ENCODE measurements around the gene HS3ST2.

Gene HS3ST2

GRCh38 chr16:22788193-22788530, 25.8 kb upstream of the HS3ST2 start:
- ChIA-PET POLR2A (no interaction called here), CTCF (no interaction called here)
- no peaks in the 10 kb centered on the region for H3K4me1 ChIP-seq (ENCODE audit: control insufficient read depth, insufficient read depth, low read length)
- no peak overlapping the region for H3K27ac ChIP-seq (ENCODE audit: extremely low read depth, low read depth, low read length)
- H3K36me3 ChIP-seq (ENCODE audit: control insufficient read depth in 2 of 2, insufficient read depth in 1 of 2, low read length in 2 of 2) = no peaks in the 10 kb centered on the region
- TF ChIP-seq ZFHX2 (tag by site-specific recombination; conservative IDR thresholded peaks at IDR 0.05) = no peak
- no peak for TF ChIP-seq SCRT2 (tag by site-specific recombination; IDR thresholded peaks at IDR 0.05)
- no peak for TF ChIP-seq ZNF211 (tag by site-specific recombination; IDR thresholded peaks at IDR 0.05; ENCODE audit: low read depth)
- TF ChIP-seq ZNF701 (tag by site-specific recombination; IDR thresholded peaks at IDR 0.05) = no peak
- no peak for TF ChIP-seq PRDM2 (tag by site-specific recombination; IDR thresholded peaks at IDR 0.05; ENCODE audit: borderline replicate concordance)
- no peak for TF ChIP-seq ZFP3 (tag by site-specific recombination; IDR thresholded peaks at IDR 0.05; ENCODE audit: low read depth)
- no peak for TF ChIP-seq ZNF138 (tag by site-specific recombination; IDR thresholded peaks at IDR 0.05; ENCODE audit: borderline replicate concordance)
- no peak for TF ChIP-seq ZNF830 (tag by site-specific recombination; IDR thresholded peaks at IDR 0.05; ENCODE audit: low read depth)
- no peak for TF ChIP-seq ZNF558 (tag by site-specific recombination; IDR thresholded peaks at IDR 0.05)
- no peak overlapping the region for H3K4me3 ChIP-seq (ENCODE audit: low read depth, low read length)
- no peaks in the 10 kb centered on the region for H3K9me3 ChIP-seq (ENCODE audit: control insufficient read depth, insufficient read depth, low read depth, low read length)

- H3K4me1 ChIP-seq (ENCODE audit: control insufficient read depth, insufficient read depth, low read length) = no peaks in the 10 kb centered on the region
- CTCF ChIA-PET = interaction anchor here (1.0 kb wide), 1 partner anchor 25 kb away, joined by 3 read pairs; no protein-coding TSS in a partner anchor
Measured at GRCh38 chr16:22789281-22789945, 24.5 kb upstream of the HS3ST2 start.

More at GRCh38 chr16:22789281-22789945, 24.5 kb upstream of the HS3ST2 start:
- Histone ChIP-seq H3K27ac (ENCODE audit: extremely low read depth, low read depth, low read length) (no peak overlapping the region), H3K9me3 (ENCODE audit: control insufficient read depth, insufficient read depth, low read depth, low read length) (no peaks in the 10 kb centered on the region), H3K36me3 (ENCODE audit: control insufficient read depth in 2 of 2, insufficient read depth in 1 of 2, low read length in 2 of 2) (no peaks in the 10 kb centered on the region), H3K4me3 (ENCODE audit: low read depth, low read length) (no peak overlapping the region)
- POLR2A ChIA-PET = no interaction called here
- no peak for TF ChIP-seq ZNF692 (tag by site-specific recombination; IDR thresholded peaks at IDR 0.05)
- TF ChIP-seq ZNF19 (tag by site-specific recombination; IDR thresholded peaks at IDR 0.05; ENCODE audit: low read depth) = no peak
- no peak for TF ChIP-seq ZBTB20 (tag by site-specific recombination; IDR thresholded peaks at IDR 0.05)
- TF ChIP-seq ZNF76 (tag by site-specific recombination; IDR thresholded peaks at IDR 0.05; ENCODE audit: borderline replicate concordance, low read depth) = no peak
- no peak for TF ChIP-seq BCL6B (tag by site-specific recombination; IDR thresholded peaks at IDR 0.05)
- TF ChIP-seq GLI4 (tag by site-specific recombination; IDR thresholded peaks at IDR 0.05) = no peak
- TF ChIP-seq IKZF3 (tag by site-specific recombination; IDR thresholded peaks at IDR 0.05) = no peak
- no peak for TF ChIP-seq ZNF354C (tag by site-specific recombination; IDR thresholded peaks at IDR 0.05; ENCODE audit: borderline replicate concordance, low read depth)
